Lower leg skin (tissue), 3 donors: ENCODE measurements around the gene PIEZO2.

Source experiments
- CTCF ChIP-seq, 3 donors: fragments of 450-650 bp; IDR thresholded peaks; one replicate each; pipeline ENCODE4 v1.5.1; 2016; ENCODE audit warnings: antibody characterized with exemption in 3 of 3, mild to moderate bottlenecking in 3 of 3, moderate library complexity in 2 of 3
- POLR2A ChIP-seq, 2 donors: fragments of 450-650 bp; IDR thresholded peaks; one replicate each; pipeline ENCODE4 v1.6.1; 2016 to 2017; ENCODE audit warnings: antibody characterized with exemption in 2 of 2, mild to moderate bottlenecking in 1 of 2, moderate library complexity in 1 of 2

DNA sequence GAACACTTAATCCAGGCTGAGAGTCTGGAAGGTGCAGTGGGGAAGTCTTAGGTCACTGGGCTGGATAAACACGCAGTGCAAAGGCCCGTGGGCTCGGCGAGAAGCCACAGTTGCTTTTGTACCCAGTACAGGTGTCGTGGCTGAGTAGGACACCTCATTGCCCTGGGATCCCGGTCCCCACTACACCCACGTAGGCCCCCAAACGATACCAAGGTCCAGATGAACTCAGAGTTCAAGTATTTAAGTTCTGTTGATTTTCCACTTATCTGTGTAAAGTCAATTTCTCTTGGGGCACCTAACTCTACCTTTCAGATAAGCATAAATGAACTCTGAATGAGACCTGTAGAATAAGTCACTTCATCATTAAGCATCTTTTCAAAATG lies 302.0 kb downstream of the PIEZO2 start:
- no peak for TF ChIP-seq CTCF (IDR thresholded peaks at IDR 0.05)
- no peak for TF ChIP-seq POLR2A (IDR thresholded peaks at IDR 0.05)
